H1 (cell line): Measurements from ENCODE around the gene BNIP5.

Source experiments
- ASH2L ChIP-seq: fragments of 200-600, 300-600 bp; sonication (generic); IDR thresholded peaks from one replicate; pipeline ENCODE4 v1.7.1; 2017; ENCODE audit warnings: low read length
- CTCF ChIP-seq, 3 experiments: IDR thresholded peaks; 1 replicate in 2 of 3; 2 replicates in 1 of 3; pipeline versions ENCODE4 v1.5.1 to v1.6.1; 2011; ENCODE audit warnings: low read length in 3 of 3, mild to moderate bottlenecking in 3 of 3, inconsistent platforms in 2 of 3, low read depth in 1 of 3, moderate library complexity in 1 of 3; ENCODE audit not compliant: insufficient read depth in 1 of 3; ENCODE audit errors: control extremely low read depth in 1 of 3
- SIX5 ChIP-seq: IDR thresholded peaks from 2 replicates; pipeline ENCODE4 v1.6.1; 2011; ENCODE audit warnings: mild to moderate bottlenecking, low read depth, low read length
- TAF1 ChIP-seq: IDR thresholded peaks from 2 replicates; pipeline ENCODE4 v1.6.1; 2011; ENCODE audit warnings: mild to moderate bottlenecking, low read depth, low read length
- TCF12 ChIP-seq: IDR thresholded peaks from 2 replicates; pipeline ENCODE4 v1.6.1; 2011; ENCODE audit warnings: low read depth, mild to moderate bottlenecking, low read length

- TF ChIP-seq CTCF (IDR thresholded peaks at IDR 0.05; ENCODE audit: control extremely low read depth in 1 of 3, insufficient read depth in 1 of 3, low read depth in 1 of 3, low read length in 3 of 3) (no peak), TCF12 (no peak), ASH2L (no peak), TAF1 (no peak), SIX5 (no peak)
Observed at GRCh38 chr6:36266913-36267644, 69.6 kb downstream of the BNIP5 start.
